K562 (cell line): ENCODE data around the gene MRPS15. TPM values are rescaled to one million over a fixed set of nuclear protein-coding genes. Genes with fewer than 3 reads are reported as not detected.

Source experiments
- ATF7 ChIP-seq: fragments of 450-650 bp; IDR thresholded peaks from 2 replicates; pipeline ENCODE4 v1.7.1; 2014; ENCODE audit warnings: mild to moderate bottlenecking, moderate library complexity
- BRCA1 ChIP-seq, 2 experiments: fragments of 450-650 bp in 1 of 2; sonication (generic) in 1 of 2; formaldehyde crosslinking in 1 of 2; IDR thresholded peaks; 2 replicates each; pipeline versions ENCODE4 v1.5.0 to v1.6.1; 2017 to 2020; ENCODE audit warnings: mild to moderate bottlenecking in 1 of 2, missing genetic modification reagents in 1 of 2
- CBX3 ChIP-seq, 2 experiments: IDR thresholded peaks; 1 replicate in 1 of 2; 2 replicates in 1 of 2; pipeline ENCODE4 v1.6.1; 2012; ENCODE audit warnings: inconsistent platforms in 2 of 2, low read length in 2 of 2, borderline replicate concordance in 1 of 2, control low read depth in 1 of 2
- DPF2 ChIP-seq: fragments of 450-650 bp; IDR thresholded peaks from 2 replicates; pipeline ENCODE4 v1.6.1; 2016
- ESRRA ChIP-seq: fragments of 450-650 bp; IDR thresholded peaks from 2 replicates; pipeline ENCODE4 v1.6.1; 2014; ENCODE audit warnings: low read depth, mild to moderate bottlenecking, moderate library complexity, borderline replicate concordance
- NFYB ChIP-seq: IDR thresholded peaks from 2 replicates; pipeline ENCODE4 v1.6.1; 2011; ENCODE audit warnings: mild to moderate bottlenecking, moderate library complexity; ENCODE audit not compliant: insufficient read length; ENCODE audit errors: extremely low read depth
- NUFIP1 ChIP-seq: fragments of 450-650 bp; IDR thresholded peaks from 2 replicates; pipeline ENCODE4 v1.6.1; 2018; ENCODE audit not compliant: partially characterized antibody
- POLR2B ChIP-seq: fragments of 450-650 bp; IDR thresholded peaks from 2 replicates; pipeline ENCODE4 v1.6.1; 2018; ENCODE audit warnings: low read depth; ENCODE audit not compliant: partially characterized antibody
- PRDM10 ChIP-seq: fragments of 450-650 bp; IDR thresholded peaks from 2 replicates; pipeline ENCODE4 v1.6.1; 2018; ENCODE audit not compliant: partially characterized antibody
- PREB ChIP-seq: sonication (generic); formaldehyde crosslinking; IDR thresholded peaks from 2 replicates; pipeline ENCODE4 v1.8.1; 2023; ENCODE audit warnings: mild to moderate bottlenecking, missing genetic modification reagents
- RHOXF2B ChIP-seq: fragments of 250-450 bp; sonication (Bioruptor Pico); conservative IDR thresholded peaks from 2 replicates; pipeline ENCODE4 v1.5.1; 2021
- SMAD1 ChIP-seq: fragments of 150-350 bp; IDR thresholded peaks from 2 replicates; pipeline ENCODE4 v1.6.1; 2014; ENCODE audit warnings: low read length, low read depth; ENCODE audit not compliant: partially characterized antibody
- SMC3 ChIP-seq: conservative IDR thresholded peaks from 2 replicates; pipeline ENCODE4 v1.6.1; 2011; ENCODE audit warnings: low read depth, low read length, improper control_type of control experiment; ENCODE audit not compliant: insufficient read depth
- TBP ChIP-seq: optimal IDR thresholded peaks from 2 replicates; pipeline ENCODE3; 2011; ENCODE audit warnings: low read depth, low read length, improper control_type of control experiment
- TRIM28 ChIP-seq: fragments of 450-650 bp; IDR thresholded peaks from 2 replicates; pipeline ENCODE4 v1.6.1; 2017
- VEZF1 ChIP-seq: fragments of 200-800 bp; sonication (Bioruptor generic); IDR thresholded peaks from 2 replicates; pipeline ENCODE4 v1.6.1; 2017; ENCODE audit warnings: missing genetic modification characterization, missing compliant biosample characterization
- polyA plus RNA-seq, 8 experiments: library from polyadenylated mRNA; depleted of rRNA in 4 of 8; stranded (reverse) in 5 of 8; unstranded in 3 of 8; fragments of >200 nt; fragmentation: Nextera tagmentation in 2 of 8; fragmentation: Illumina TruSeq in 1 of 8; extraction: Ambion mirVana in 2 of 8; extraction: Trizol in 1 of 8; gene quantifications; 2 replicates each; pipeline versions ENCODE4 v1.2.1 to v1.2.3, GENCODE V29; 2011 to 2014; ENCODE audit warnings: inconsistent platforms in 1 of 8, missing spikeins in 1 of 8
- total RNA-seq, 7 experiments: library from RNA; depleted of rRNA in 6 of 7; stranded (reverse); fragments of >200 nt in 6 of 7; fragmentation: Illumina TruSeq in 2 of 7; extraction: Trizol in 2 of 7; gene quantifications; 2 replicates each; pipeline versions ENCODE4 v1.2.1 to v1.2.3, GENCODE V29; 2011 to 2021; ENCODE audit warnings: low replicate concordance in 1 of 7
- TF ChIP-seq, protein P1 (sequence below): sonication (generic); IDR thresholded peaks from 2 replicates; pipeline ENCODE4 v1.6.1; 2016
- TF ChIP-seq, protein P2 (sequence below): fragments of 450-650 bp; IDR thresholded peaks from 2 replicates; pipeline ENCODE4 v1.6.1; 2016

MRPS15 gene
- total and polyA plus RNA-seq, 9 of the 15 experiments (the other 6 are each of a cell fraction or from before 2014, with no cell fraction given), result 62.9 to 286 (median 149) TPM

- TF ChIP-seq, protein P1, sequence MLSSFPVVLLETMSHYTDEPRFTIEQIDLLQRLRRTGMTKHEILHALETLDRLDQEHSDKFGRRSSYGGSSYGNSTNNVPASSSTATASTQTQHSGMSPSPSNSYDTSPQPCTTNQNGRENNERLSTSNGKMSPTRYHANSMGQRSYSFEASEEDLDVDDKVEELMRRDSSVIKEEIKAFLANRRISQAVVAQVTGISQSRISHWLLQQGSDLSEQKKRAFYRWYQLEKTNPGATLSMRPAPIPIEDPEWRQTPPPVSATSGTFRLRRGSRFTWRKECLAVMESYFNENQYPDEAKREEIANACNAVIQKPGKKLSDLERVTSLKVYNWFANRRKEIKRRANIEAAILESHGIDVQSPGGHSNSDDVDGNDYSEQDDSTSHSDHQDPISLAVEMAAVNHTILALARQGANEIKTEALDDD, result peak; percentile 80
- TF ChIP-seq SMC3 (0 out of 2 replicates have a peak, but pooled peaks have one; percentile 9), NFYB (peak; percentile 33), NUFIP1 (no peak), PRDM10 (peak; percentile 52), PREB (CRISPR knock-in tag) (0 out of 2 replicates have a peak, but pooled peaks have one; percentile 48), ESRRA (peak; percentile 34; the same call in 1 of the 2 replicates), VEZF1 (CRISPR knock-in tag) (peak; percentile 70), ATF7 (peak; percentile 19; the same call in 1 of the 2 replicates), TRIM28 (0 out of 2 replicates have a peak, but pooled peaks have one; percentile 37), SMAD1 (no peak), CBX3 (IDR thresholded peaks at IDR 0.05; ENCODE audit: borderline replicate concordance in 1 of 2, low read length in 2 of 2) (peak in 1 of 2 experiments; percentile 65; a peak in 1 of 3 replicates), POLR2B (no peak), DPF2 (0 out of 2 replicates have a peak, but pooled peaks have one; percentile 35), BRCA1 (IDR thresholded peaks at IDR 0.05) (no peak), BRCA1 (CRISPR knock-in tag; IDR thresholded peaks at IDR 0.05) (no peak), TBP (peak; percentile 49), RHOXF2B (CRISPR knock-in tag) (no peak)
- TF ChIP-seq, protein P2, sequence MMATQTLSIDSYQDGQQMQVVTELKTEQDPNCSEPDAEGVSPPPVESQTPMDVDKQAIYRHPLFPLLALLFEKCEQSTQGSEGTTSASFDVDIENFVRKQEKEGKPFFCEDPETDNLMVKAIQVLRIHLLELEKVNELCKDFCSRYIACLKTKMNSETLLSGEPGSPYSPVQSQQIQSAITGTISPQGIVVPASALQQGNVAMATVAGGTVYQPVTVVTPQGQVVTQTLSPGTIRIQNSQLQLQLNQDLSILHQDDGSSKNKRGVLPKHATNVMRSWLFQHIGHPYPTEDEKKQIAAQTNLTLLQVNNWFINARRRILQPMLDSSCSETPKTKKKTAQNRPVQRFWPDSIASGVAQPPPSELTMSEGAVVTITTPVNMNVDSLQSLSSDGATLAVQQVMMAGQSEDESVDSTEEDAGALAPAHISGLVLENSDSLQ, result peak; percentile 74
Measured at GRCh38 chr1:36411674-36412648, 52.2 kb downstream of the MRPS15 start (continued).
